Calu3 (cell line): ENCODE data around the gene NEDD4L. TPM values are rescaled to one million over a fixed set of nuclear protein-coding genes. Genes with fewer than 3 reads are reported as not detected.

Source experiments
- BruUV-seq: library from RNA; stranded (reverse); fragments of 400-500 nt; replicated peaks from 2 replicates; lab custom pipeline; 2021; lab: Mats Ljungman, UMichigan
- CTCF ChIA-PET: fragments of 300-600 bp; sonication (Branson Sonifier 250); formaldehyde crosslinking; loops from one replicate; lab custom pipeline; 2022; ENCODE audit warnings: antibody characterized with exemption; lab: Charles Lee
- DNase-seq: peaks from one replicate; pipeline ENCODE4 v3.0.0; 2022
- H3K27ac Mint-ChIP-seq: one replicate; pipeline ENCODE4 v1.8.0; 2022; ENCODE audit warnings: mixed read lengths; ENCODE audit not compliant: unreplicated experiment
- H3K27me3 Mint-ChIP-seq: one replicate; pipeline ENCODE4 v1.8.0; 2022; ENCODE audit warnings: mixed read lengths; ENCODE audit not compliant: unreplicated experiment
- H3K36me3 Mint-ChIP-seq: one replicate; pipeline ENCODE4 v1.8.0; 2022; ENCODE audit warnings: mild to moderate bottlenecking, moderate library complexity, mixed read lengths; ENCODE audit not compliant: insufficient read depth, unreplicated experiment
- H3K4me1 Mint-ChIP-seq: one replicate; pipeline ENCODE4 v1.8.0; 2022; ENCODE audit warnings: mild to moderate bottlenecking, low read depth, mixed read lengths; ENCODE audit not compliant: unreplicated experiment
- H3K4me3 Mint-ChIP-seq: one replicate; pipeline ENCODE4 v1.8.0; 2022; ENCODE audit warnings: mild to moderate bottlenecking, low read depth, moderate library complexity, mixed read lengths; ENCODE audit not compliant: unreplicated experiment
- H3K9me3 Mint-ChIP-seq: one replicate; pipeline ENCODE4 v1.8.0; 2022; ENCODE audit warnings: low read depth, mixed read lengths; ENCODE audit not compliant: unreplicated experiment
- CTCF ChIP-seq: fragments of 200-600 bp; IDR thresholded peaks from one replicate; pipeline ENCODE4 v1.8.0; 2022; ENCODE audit warnings: antibody characterized with exemption; ENCODE audit not compliant: unreplicated experiment
- intact Hi-C: fragments of 100-400 bp; cut with micrococcal nuclease; formaldehyde crosslinking; loops from one replicate; pipeline ENCODE4 v1.10.0; 2022; ENCODE audit not compliant: unreplicated experiment
- total RNA-seq: library from RNA; stranded (reverse); gene quantifications from 2 replicates; pipeline ENCODE4 v1.2.3, GENCODE V29; 2022

NEDD4L gene
- total RNA-seq, 1 experiment from 2014 or later, result 213 TPM

- Mint-ChIP-seq H3K27ac (no peak overlapping the region), H3K4me3 (no peak overlapping the region), H3K27me3 (no peaks in the 10 kb centered on the region), H3K4me1 (peaks cover 24% of the 10 kb centered on the region), H3K9me3 (no peaks in the 10 kb centered on the region), H3K36me3 (peaks cover 7% of the 10 kb centered on the region)
- no TSS peak for BruUV-seq
- intact Hi-C loops, result no loop called here
- TF ChIP-seq CTCF, result no peak
- CTCF ChIA-PET, result interaction anchor here (0.9 to 1.6 kb wide), 2 partner anchors 12 to 84 kb away, joined by 3 read pairs; no protein-coding TSS in a partner anchor
- DNase-seq, result no peak
These were observed 6.0 kb upstream of the NEDD4L start for GRCh38 chr18:58038063-58038462.

- H3K4me1 Mint-ChIP-seq, result peaks cover 34% of the 10 kb centered on the region
- peaks cover 42% of the 10 kb centered on the region for H3K36me3 Mint-ChIP-seq
- H3K27ac Mint-ChIP-seq, result peak overlapping the region; percentile 60
- intact Hi-C loops, result loop anchor here (5.0 to 10.0 kb wide), 3 partner anchors 96 to 407 kb away; no protein-coding TSS in a partner anchor
- DNase-seq, result no peak
- H3K27me3 Mint-ChIP-seq, result no peaks in the 10 kb centered on the region
- CTCF ChIA-PET, result interaction anchor here (0.8 to 2.3 kb wide), 3 partner anchors 66 to 160 kb away, joined by 3 to 15 read pairs (median 3); no protein-coding TSS in a partner anchor
- H3K4me3 Mint-ChIP-seq, result peak overlapping the region; percentile 99
- no peak for TF ChIP-seq CTCF
- BruUV-seq, result no TSS peak
- no peaks in the 10 kb centered on the region for H3K9me3 Mint-ChIP-seq
These were observed 2.4 kb upstream of the NEDD4L start for GRCh38 chr18:58041633-58042032.

GRCh38 chr18:58042826-58043490 lies 1.1 kb upstream of the NEDD4L start:
- Mint-ChIP-seq H3K9me3 (no peaks in the 10 kb centered on the region), H3K36me3 (peaks cover 44% of the 10 kb centered on the region), H3K4me3 (peak overlapping the region; percentile 99), H3K4me1 (peaks cover 47% of the 10 kb centered on the region), H3K27ac (peak overlapping the region; percentile 87), H3K27me3 (no peaks in the 10 kb centered on the region)
- intact Hi-C loops, result loop anchor here (1.0 to 10.0 kb wide), 6 partner anchors 30 to 408 kb away; no protein-coding TSS in a partner anchor
- no peak for TF ChIP-seq CTCF
- CTCF ChIA-PET, result interaction anchor here (0.7 to 2.3 kb wide), 17 partner anchors 9 to 485 kb away, joined by 3 to 22 read pairs (median 4); no protein-coding TSS in a partner anchor
- TSS peak; percentile 55 for BruUV-seq
- no peak for DNase-seq

- BruUV-seq, result no TSS peak
- Mint-ChIP-seq H3K9me3 (no peaks in the 10 kb centered on the region), H3K4me3 (peak overlapping the region; percentile 99), H3K4me1 (peaks cover 50% of the 10 kb centered on the region), H3K36me3 (peaks cover 44% of the 10 kb centered on the region), H3K27ac (peak overlapping the region; percentile 93), H3K27me3 (no peaks in the 10 kb centered on the region)
- peak; percentile 57 for TF ChIP-seq CTCF
- intact Hi-C loops, result loop anchor here (2.0 to 10.0 kb wide), 6 partner anchors 43 to 410 kb away; no protein-coding TSS in a partner anchor
- CTCF ChIA-PET, result interaction anchor here (1.0 to 1.5 kb wide), 2 partner anchors 77 to 86 kb away, joined by 4 to 9 read pairs; no protein-coding TSS in a partner anchor
- peak; percentile 48 for DNase-seq
These were observed 580 bp downstream of the NEDD4L start for GRCh38 chr18:58044370-58045241.
